T-cell (primary cell): ENCODE results near the gene BCL11B. TPM values are rescaled to one million over a fixed set of nuclear protein-coding genes. Genes with fewer than 3 reads are reported as not detected.

ENCODE experiments used
- ATAC-seq, 4 experiments: fragments of 200-7000 bp in 3 of 4; fragments of 150-1000 bp in 1 of 4; cut with Tn5 transposase; replicated peaks in 1 of 4; 1 replicate in 3 of 4; 2 replicates in 1 of 4; pipeline ENCODE4 v1.10.0; 2021; ENCODE audit warnings: moderate library complexity in 3 of 4, mild to moderate bottlenecking in 2 of 4, moderate number of reproducible peaks in 1 of 4
- CTCF ChIA-PET, 2 donors: fragments of 300-600 bp; sonication (Branson Sonifier 250); formaldehyde crosslinking; loops; one replicate each; lab custom pipeline; 2022; ENCODE audit warnings: antibody characterized with exemption in 2 of 2; lab: Charles Lee
- POLR2A ChIA-PET, 2 donors: fragments of 300-600 bp; sonication (Branson Sonifier 250); formaldehyde crosslinking; loops; one replicate each; lab custom pipeline; 2022; ENCODE audit warnings: antibody characterized with exemption in 2 of 2; lab: Charles Lee
- DNase-seq, 35 experiments: peaks; one replicate each; pipeline versions ENCODE4 v3.0.0 to v3.0.0-alpha.2; 2013 to 2023
- H3K27ac ChIP-seq: one replicate; pipeline ENCODE4 v1.5.1; 2013; ENCODE audit warnings: low read length
- H3K27me3 ChIP-seq, 2 experiments: replicated peaks in 1 of 2; 1 replicate in 1 of 2; 2 replicates in 1 of 2; pipeline versions ENCODE4 v1.6.1 to v1.7.0; 2013; ENCODE audit warnings: low read length in 1 of 2, mixed read lengths in 1 of 2; ENCODE audit not compliant: control insufficient read depth in 2 of 2, insufficient read depth in 2 of 2; ENCODE audit errors: extremely low read depth in 1 of 2
- H3K36me3 ChIP-seq, 2 donors: 1 replicate in 1 of 2; 2 replicates in 1 of 2; pipeline versions ENCODE4 v1.6.1 to v1.7.0; 2013; ENCODE audit warnings: low read length in 1 of 2; ENCODE audit not compliant: control insufficient read depth in 2 of 2, insufficient read depth in 1 of 2; ENCODE audit errors: extremely low read depth in 1 of 2
- H3K4me1 ChIP-seq, 2 experiments: 1 replicate in 1 of 2; 2 replicates in 1 of 2; pipeline versions ENCODE4 v1.6.1 to v1.7.0; 2013; ENCODE audit warnings: low read length in 2 of 2, mixed read lengths in 1 of 2; ENCODE audit not compliant: insufficient read depth in 2 of 2, control insufficient read depth in 1 of 2; ENCODE audit errors: extremely low read depth in 1 of 2
- H3K4me3 ChIP-seq, 2 donors: 1 replicate in 1 of 2; 2 replicates in 1 of 2; pipeline versions ENCODE4 v1.5.1 to v1.7.0; 2013; ENCODE audit warnings: mild to moderate bottlenecking in 2 of 2, low read length in 1 of 2, moderate library complexity in 1 of 2; ENCODE audit not compliant: control insufficient read depth in 1 of 2; ENCODE audit errors: extremely low read depth in 1 of 2
- H3K9me3 ChIP-seq: 2 replicates; pipeline ENCODE4 v1.7.0; 2013
- H3K27ac Mint-ChIP-seq, 2 donors: one replicate each; pipeline ENCODE4 v1.8.0; 2020 to 2021; ENCODE audit warnings: mild to moderate bottlenecking in 2 of 2, mixed read lengths in 2 of 2
- H3K27me3 Mint-ChIP-seq, 2 donors: one replicate each; pipeline ENCODE4 v1.8.0; 2021 to 2022; ENCODE audit warnings: mixed read lengths in 2 of 2
- H3K36me3 Mint-ChIP-seq: one replicate; pipeline ENCODE4 v1.8.0; 2021; ENCODE audit warnings: mixed read lengths
- H3K4me1 Mint-ChIP-seq, 3 donors: one replicate each; pipeline ENCODE4 v1.8.0; 2020 to 2022; ENCODE audit warnings: mixed read lengths in 3 of 3, mild to moderate bottlenecking in 1 of 3
- H3K4me3 Mint-ChIP-seq, 3 donors: one replicate each; pipeline ENCODE4 v1.8.0; 2020 to 2022; ENCODE audit warnings: mild to moderate bottlenecking in 3 of 3, mixed read lengths in 3 of 3, moderate library complexity in 3 of 3
- H3K9me3 Mint-ChIP-seq, 3 donors: one replicate each; pipeline ENCODE4 v1.8.0; 2020 to 2022; ENCODE audit warnings: mixed read lengths in 3 of 3
- WGBS: methylation state at CpG from one replicate; pipeline ENCODE4 v1.1.5; 2013; ENCODE audit warnings: missing lambda C conversion rate; ENCODE audit not compliant: insufficient coverage; 5-methylcytosine and 5-hydroxymethylcytosine counted together
- total RNA-seq, 35 experiments: library from RNA in 6 of 35; stranded (reverse) in 6 of 35; fragments of 120-200 nt in 1 of 35; gene quantifications; one replicate each; pipeline versions ENCODE4 v1.2.1 to v1.2.4 and lab custom pipeline; 2013 to 2026

BCL11B gene
- total RNA-seq, 5 donors from 2014 or later (not counting 1 experiment from before 2014, with no cell fraction given) = 181 to 240 (median 196) TPM

- Histone ChIP-seq H3K36me3 (peaks cover 22 to 68% of the 10 kb centered on the region in 2 donors), H3K4me1 (peaks cover 5 to 21% of the 10 kb centered on the region in 2 experiments), H3K9me3 (no peaks in the 10 kb centered on the region), H3K27me3 (no peaks in the 10 kb centered on the region), H3K27ac (no peak overlapping the region), H3K4me3 (no peak overlapping the region)
- ATAC-seq = no peak
- H3K9me3 Mint-ChIP-seq = no peaks in the 10 kb centered on the region
- peak overlapping the region in 1 of 3 donors; percentile 29 for H3K4me3 Mint-ChIP-seq
- H3K27ac Mint-ChIP-seq = peak overlapping the region; percentile 49 to 73
- no peaks in the 10 kb centered on the region for H3K27me3 Mint-ChIP-seq
- POLR2A ChIA-PET = interaction anchor here in 1 of 2 donors (0.5 to 0.6 kb wide), 2 partner anchors 22 to 307 kb away, joined by 3 to 6 read pairs; partner anchors contain the start of gene SETD3
- no peak for DNase-seq
- peaks cover 22 to 42% (median 41%) of the 10 kb centered on the region in 3 donors for H3K4me1 Mint-ChIP-seq
- CTCF ChIA-PET = interaction anchor here in 1 of 2 donors (0.8 kb wide), 1 partner anchor 9 kb away, joined by 3 read pairs; no protein-coding TSS in a partner anchor
- peaks cover 51% of the 10 kb centered on the region for H3K36me3 Mint-ChIP-seq
- WGBS = no CpG with 5 or more reads among the region's 3 CpGs
Measured at GRCh38 chr14:99173506-99173905, 98.5 kb downstream of the BCL11B start.

- DNase-seq = no peak
- Mint-ChIP-seq H3K27me3 (no peaks in the 10 kb centered on the region), H3K9me3 (no peaks in the 10 kb centered on the region), H3K36me3 (peaks cover 52% of the 10 kb centered on the region), H3K4me1 (peaks cover 22 to 43% (median 41%) of the 10 kb centered on the region in 3 donors), H3K27ac (peak overlapping the region in 1 of 2 donors; percentile 28), H3K4me3 (no peak overlapping the region)
- Histone ChIP-seq H3K4me1 (peaks cover under 1 to 17% of the 10 kb centered on the region in 2 experiments), H3K27me3 (no peaks in the 10 kb centered on the region), H3K36me3 (peaks cover 22 to 63% of the 10 kb centered on the region in 2 donors), H3K27ac (no peak overlapping the region), H3K4me3 (no peak overlapping the region), H3K9me3 (no peaks in the 10 kb centered on the region)
- ATAC-seq = no peak
- ChIA-PET POLR2A (no interaction called here), CTCF (interaction anchor here in 1 of 2 donors (0.8 kb wide), 1 partner anchor 10 kb away, joined by 3 read pairs; no protein-coding TSS in a partner anchor)
- WGBS = 90% methylated on average over 7 of the region's 11 CpGs
Measured at GRCh38 chr14:99173086-99173485, 98.9 kb downstream of the BCL11B start.

GRCh38 chr14:99171396-99171795 lies 100.6 kb downstream of the BCL11B start:
- H3K27me3 Mint-ChIP-seq = no peaks in the 10 kb centered on the region

GRCh38 chr14:99169776-99170356 lies 102.1 kb downstream of the BCL11B start:
- H3K27ac Mint-ChIP-seq = peak overlapping the region in 1 of 2 donors; percentile 28
- H3K4me3 Mint-ChIP-seq = no peak overlapping the region
- peaks cover 0 to 16% of the 10 kb centered on the region in 2 experiments for H3K4me1 ChIP-seq

More at GRCh38 chr14:99171396-99171795, 100.6 kb downstream of the BCL11B start:
- ChIA-PET CTCF (no interaction called here), POLR2A (no interaction called here)
- H3K4me1 Mint-ChIP-seq = peaks cover 26 to 50% (median 42%) of the 10 kb centered on the region in 3 donors
- no peak overlapping the region for H3K4me3 Mint-ChIP-seq
- Histone ChIP-seq H3K9me3 (no peaks in the 10 kb centered on the region), H3K4me3 (no peak overlapping the region), H3K27me3 (no peaks in the 10 kb centered on the region), H3K4me1 (peaks cover 0 to 13% of the 10 kb centered on the region in 2 experiments), H3K36me3 (peaks cover 22 to 47% of the 10 kb centered on the region in 2 donors), H3K27ac (no peak overlapping the region)
- peaks cover 0 to 8% (median 2%) of the 10 kb centered on the region in 3 donors for H3K9me3 Mint-ChIP-seq
- DNase-seq (no peak), ATAC-seq (no peak)
- peaks cover 44% of the 10 kb centered on the region for H3K36me3 Mint-ChIP-seq
- peak overlapping the region in 1 of 2 donors; percentile 16 for H3K27ac Mint-ChIP-seq
- no CpG with 5 or more reads among the region's 3 CpGs for WGBS

GRCh38 chr14:99168330-99168729 lies 103.7 kb downstream of the BCL11B start:
- Mint-ChIP-seq H3K27me3 (no peaks in the 10 kb centered on the region), H3K9me3 (peaks cover 0 to 9% (median 3%) of the 10 kb centered on the region in 3 donors)
- ATAC-seq = no peak

More at GRCh38 chr14:99169776-99170356, 102.1 kb downstream of the BCL11B start:
- POLR2A ChIA-PET = no interaction called here
- no peaks in the 10 kb centered on the region for H3K27me3 ChIP-seq
- H3K9me3 ChIP-seq = no peaks in the 10 kb centered on the region
- H3K27ac ChIP-seq = no peak overlapping the region
- WGBS = 100% methylated on average over 2 of the region's 7 CpGs
- peaks cover 16 to 43% of the 10 kb centered on the region in 2 donors for H3K36me3 ChIP-seq
- Mint-ChIP-seq H3K36me3 (peaks cover 41% of the 10 kb centered on the region), H3K4me1 (peaks cover 27 to 54% (median 46%) of the 10 kb centered on the region in 3 donors), H3K9me3 (peaks cover 0 to 9% (median 3%) of the 10 kb centered on the region in 3 donors), H3K27me3 (no peaks in the 10 kb centered on the region)
- no peak for DNase-seq
- ATAC-seq = no peak
- no peak overlapping the region for H3K4me3 ChIP-seq
- CTCF ChIA-PET = interaction anchor here (0.6 to 0.9 kb wide), 3 partner anchors 61 to 1019 kb away, joined by 3 to 4 read pairs (median 3); no protein-coding TSS in a partner anchor

GRCh38 chr14:99166506-99166905 lies 105.5 kb downstream of the BCL11B start:
- no peak overlapping the region for H3K4me3 Mint-ChIP-seq
- H3K27ac ChIP-seq = no peak overlapping the region
- H3K36me3 Mint-ChIP-seq = peaks cover 28% of the 10 kb centered on the region
- peaks cover 0 to 12% (median 5%) of the 10 kb centered on the region in 3 donors for H3K9me3 Mint-ChIP-seq
- no peaks in the 10 kb centered on the region for H3K27me3 ChIP-seq
- WGBS = 94% methylated on average over 4 of the region's 4 CpGs
- peaks cover 39 to 44% (median 40%) of the 10 kb centered on the region in 3 donors for H3K4me1 Mint-ChIP-seq
- peaks cover 2 to 19% of the 10 kb centered on the region in 2 donors for H3K36me3 ChIP-seq
- peaks cover 0 to 13% of the 10 kb centered on the region in 2 experiments for H3K4me1 ChIP-seq
- ATAC-seq (no peak), DNase-seq (no peak)
- H3K4me3 ChIP-seq = no peak overlapping the region
- H3K27ac Mint-ChIP-seq = peak overlapping the region; percentile 3 to 75
- ChIA-PET CTCF (no interaction called here), POLR2A (interaction anchor here in 1 of 2 donors (0.6 kb wide), 1 partner anchor 493 kb away, joined by 3 read pairs; no protein-coding TSS in a partner anchor)
- H3K27me3 Mint-ChIP-seq = no peaks in the 10 kb centered on the region
- no peaks in the 10 kb centered on the region for H3K9me3 ChIP-seq

More at GRCh38 chr14:99168330-99168729, 103.7 kb downstream of the BCL11B start:
- H3K4me1 Mint-ChIP-seq = peaks cover 29 to 51% (median 48%) of the 10 kb centered on the region in 3 donors
- Histone ChIP-seq H3K4me1 (peaks cover 0 to 16% of the 10 kb centered on the region in 2 experiments), H3K27ac (no peak overlapping the region), H3K27me3 (no peaks in the 10 kb centered on the region), H3K9me3 (no peaks in the 10 kb centered on the region), H3K4me3 (no peak overlapping the region), H3K36me3 (peaks cover 6 to 33% of the 10 kb centered on the region in 2 donors)
- DNase-seq = no peak
- peak overlapping the region in 1 of 3 donors; percentile 12 for H3K4me3 Mint-ChIP-seq
- H3K36me3 Mint-ChIP-seq = peaks cover 31% of the 10 kb centered on the region
- CTCF ChIA-PET = interaction anchor here in 1 of 2 donors (0.6 kb wide), 1 partner anchor 67 kb away, joined by 9 read pairs; no protein-coding TSS in a partner anchor
- POLR2A ChIA-PET = no interaction called here
- H3K27ac Mint-ChIP-seq = peak overlapping the region; percentile 69 to 71
- WGBS = 88% methylated on average over 1 of the region's 5 CpGs
